Subcutaneous abdominal adipose tissue (tissue), 5 donors: ENCODE data around the gene MRTFA.
A peak's percentile ranks its signal among the peaks of the same experiment; 100 is the strongest.
"Not testable (repeated sequence)": the region's sequence is repeated elsewhere in the genome, so short reads cannot be mapped to it uniquely, and the experiment has no call there.

Experiments used
- H3K27ac ChIP-seq: one replicate; pipeline ENCODE4 v1.7.0; 2013; ENCODE audit warnings: low read depth, mild to moderate bottlenecking, inconsistent platforms, low read length, moderate library complexity
- H3K27me3 ChIP-seq, 5 donors: one replicate each; pipeline ENCODE4 v1.7.0; 2013; ENCODE audit warnings: low read length in 5 of 5, inconsistent platforms in 1 of 5; ENCODE audit not compliant: control insufficient read depth in 5 of 5, insufficient read depth in 4 of 5
- H3K36me3 ChIP-seq, 5 donors: one replicate each; pipeline ENCODE4 v1.7.0; 2013; ENCODE audit warnings: low read length in 5 of 5; ENCODE audit not compliant: control insufficient read depth in 5 of 5, insufficient read depth in 5 of 5
- H3K4me1 ChIP-seq, 5 donors: one replicate each; pipeline ENCODE4 v1.7.0; 2013; ENCODE audit warnings: low read length in 5 of 5, mild to moderate bottlenecking in 3 of 5, moderate library complexity in 1 of 5; ENCODE audit not compliant: control insufficient read depth in 5 of 5, insufficient read depth in 5 of 5
- H3K4me3 ChIP-seq, 5 donors: one replicate each; pipeline ENCODE4 v1.7.0; 2013; ENCODE audit warnings: low read length in 5 of 5, low read depth in 1 of 5
- H3K9ac ChIP-seq, 5 donors: one replicate each; pipeline ENCODE4 v1.7.0; 2013; ENCODE audit warnings: low read length in 5 of 5, mild to moderate bottlenecking in 4 of 5, moderate library complexity in 3 of 5
- H3K9me3 ChIP-seq, 5 donors: one replicate each; pipeline ENCODE4 v1.7.0; 2013; ENCODE audit warnings: low read length in 5 of 5; ENCODE audit not compliant: control insufficient read depth in 5 of 5
- donor health status: healthy.
- donor health status: healthy.
- donor health status: healthy.
- donor health status: healthy.
- donor health status: healthy.

MRTFA gene

GRCh38 chr22:40531951-40532900 is 104.3 kb downstream of the MRTFA start:
- H3K9me3 ChIP-seq: no peaks in the 10 kb centered on the region
- peak overlapping the region in 2 of 5 donors; percentile 18 to 23 for H3K4me3 ChIP-seq
- H3K27me3 ChIP-seq: no peaks in the 10 kb centered on the region
- H3K27ac ChIP-seq: peak overlapping the region; percentile 25
- peaks cover 0 to 26% (median 17%) of the 10 kb centered on the region in 5 donors for H3K4me1 ChIP-seq
- H3K36me3 ChIP-seq: no peaks in the 10 kb centered on the region
- peak overlapping the region in 1 of 5 donors; percentile 2 for H3K9ac ChIP-seq

- not testable (repeated sequence) for H3K9me3 ChIP-seq, H3K27me3 ChIP-seq, H3K9ac ChIP-seq, H3K27ac ChIP-seq, H3K4me3 ChIP-seq, H3K36me3 ChIP-seq
- H3K4me1 ChIP-seq: peaks cover 0 to 26% (median 17%) of the 10 kb centered on the region in 5 donors
These were observed 106.1 kb downstream of the MRTFA start for GRCh38 chr22:40530391-40530790.

- H3K4me1 ChIP-seq: peaks cover 0 to 21% (median 15%) of the 10 kb centered on the region in 5 donors
- H3K27ac ChIP-seq: no peak overlapping the region
- H3K9me3 ChIP-seq: no peaks in the 10 kb centered on the region
- no peaks in the 10 kb centered on the region for H3K27me3 ChIP-seq
- no peaks in the 10 kb centered on the region for H3K36me3 ChIP-seq
- H3K4me3 ChIP-seq: no peak overlapping the region
- no peak overlapping the region for H3K9ac ChIP-seq
These were observed 106.7 kb downstream of the MRTFA start for GRCh38 chr22:40529821-40530220.

- Histone ChIP-seq H3K27ac (no peak overlapping the region), H3K36me3 (no peaks in the 10 kb centered on the region), H3K9me3 (no peaks in the 10 kb centered on the region), H3K4me3 (no peak overlapping the region), H3K9ac (no peak overlapping the region), H3K27me3 (no peaks in the 10 kb centered on the region), H3K4me1 (no peaks in the 10 kb centered on the region)
These were observed 109.6 kb downstream of the MRTFA start for GRCh38 chr22:40526960-40527359.

- Histone ChIP-seq H3K4me1 (no peaks in the 10 kb centered on the region), H3K4me3 (no peak overlapping the region), H3K36me3 (no peaks in the 10 kb centered on the region), H3K27ac (no peak overlapping the region), H3K9ac (no peak overlapping the region), H3K27me3 (no peaks in the 10 kb centered on the region), H3K9me3 (no peaks in the 10 kb centered on the region)
These were observed 111.2 kb downstream of the MRTFA start for GRCh38 chr22:40525250-40525884.

GRCh38 chr22:40524392-40525249 is 111.9 kb downstream of the MRTFA start:
- no peaks in the 10 kb centered on the region for H3K9me3 ChIP-seq
- no peak overlapping the region for H3K4me3 ChIP-seq
- H3K27me3 ChIP-seq: no peaks in the 10 kb centered on the region
- H3K36me3 ChIP-seq: no peaks in the 10 kb centered on the region
- H3K9ac ChIP-seq: no peak overlapping the region
- H3K27ac ChIP-seq: no peak overlapping the region
- H3K4me1 ChIP-seq: no peaks in the 10 kb centered on the region

GRCh38 chr22:40522141-40522540 is 114.4 kb downstream of the MRTFA start:
- Histone ChIP-seq H3K27ac (no peak overlapping the region), H3K36me3 (peaks cover 0 to 3% (median 0%) of the 10 kb centered on the region in 5 donors), H3K4me1 (peaks cover 0 to 3% (median 0%) of the 10 kb centered on the region in 5 donors), H3K4me3 (no peak overlapping the region), H3K9me3 (no peaks in the 10 kb centered on the region), H3K27me3 (no peaks in the 10 kb centered on the region), H3K9ac (no peak overlapping the region)

- peaks cover 0 to 3% (median 0%) of the 10 kb centered on the region in 5 donors for H3K4me1 ChIP-seq
These were observed 115.5 kb downstream of the MRTFA start for GRCh38 chr22:40521046-40521445.

GRCh38 chr22:40520562-40520961 is 116.0 kb downstream of the MRTFA start:
- H3K4me1 ChIP-seq: peaks cover 0 to 3% (median 0%) of the 10 kb centered on the region in 5 donors
- no peak overlapping the region for H3K9ac ChIP-seq
- peaks cover 0 to 3% (median 0%) of the 10 kb centered on the region in 5 donors for H3K36me3 ChIP-seq
- H3K27me3 ChIP-seq: no peaks in the 10 kb centered on the region
- no peak overlapping the region for H3K27ac ChIP-seq
- no peak overlapping the region for H3K4me3 ChIP-seq
- H3K9me3 ChIP-seq: no peaks in the 10 kb centered on the region

More at GRCh38 chr22:40521046-40521445, 115.5 kb downstream of the MRTFA start:
- no peak overlapping the region for H3K4me3 ChIP-seq
- no peaks in the 10 kb centered on the region for H3K27me3 ChIP-seq
- no peak overlapping the region for H3K9ac ChIP-seq
- H3K9me3 ChIP-seq: no peaks in the 10 kb centered on the region
- peaks cover 0 to 3% (median 0%) of the 10 kb centered on the region in 5 donors for H3K36me3 ChIP-seq
- no peak overlapping the region for H3K27ac ChIP-seq
